HG03354 (cell line): ENCODE results near the gene KRT6A.

Source experiments
- ATAC-seq: cut with Tn5 transposase; IDR thresholded peaks from one replicate; pipeline ENCODE4 v1.9.1; 2021; ENCODE audit warnings: mild to moderate bottlenecking; ENCODE audit not compliant: unreplicated experiment, poor library complexity, severe bottlenecking

Gene KRT6A

DNA sequence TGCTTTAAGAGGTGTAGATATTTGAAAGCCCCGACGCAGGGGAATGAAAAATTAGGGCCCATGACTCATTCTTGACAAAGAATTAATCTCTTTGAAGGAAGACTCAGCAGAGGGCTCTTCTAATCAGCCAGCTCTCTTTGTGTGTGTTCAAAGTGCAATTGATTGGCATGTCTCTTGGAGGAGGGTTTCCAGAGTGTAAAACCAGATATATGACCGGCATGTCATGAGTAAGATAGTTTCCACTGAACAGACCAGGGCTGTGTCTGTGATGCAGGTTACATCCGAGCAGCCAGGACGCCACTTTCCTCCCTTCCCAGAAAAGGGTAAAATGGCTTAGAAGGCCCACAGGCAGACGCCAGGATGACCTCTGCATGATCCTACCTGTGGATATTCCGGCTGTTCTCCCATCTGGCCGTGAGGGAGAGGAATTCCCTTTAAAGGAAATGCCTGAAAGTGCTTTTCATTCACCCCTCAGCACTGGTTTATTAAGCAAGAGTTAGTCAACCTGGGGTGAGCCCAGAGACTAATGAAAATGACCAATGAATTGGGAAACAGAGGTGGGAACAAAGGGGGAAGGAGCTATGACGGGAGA is 51.6 kb downstream of the KRT6A start:
- no peak for ATAC-seq

DNA sequence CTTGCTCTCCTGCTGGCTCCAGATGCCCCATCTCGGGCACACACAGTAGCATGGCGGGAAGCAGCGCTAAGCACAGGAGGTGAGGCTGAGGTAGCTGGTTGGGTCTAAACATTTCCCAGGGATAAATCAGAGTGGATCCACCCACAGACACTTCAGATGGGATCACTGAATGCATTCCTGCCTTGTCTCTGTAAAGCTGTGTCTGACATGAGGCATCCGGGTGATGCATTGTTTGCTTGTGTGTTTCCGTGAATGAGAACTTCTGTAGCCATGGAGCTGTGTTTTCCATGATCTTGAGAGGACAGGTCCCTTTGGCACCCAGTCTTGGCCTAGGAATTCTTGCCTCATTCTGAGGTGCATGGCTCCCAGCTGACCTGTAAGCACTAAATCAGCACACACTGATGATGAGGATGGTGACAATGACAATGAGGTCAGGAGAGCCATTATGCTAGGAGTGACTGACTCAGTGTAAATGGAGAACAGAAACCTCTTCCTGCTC is 52.2 kb downstream of the KRT6A start:
- ATAC-seq = no peak

DNA sequence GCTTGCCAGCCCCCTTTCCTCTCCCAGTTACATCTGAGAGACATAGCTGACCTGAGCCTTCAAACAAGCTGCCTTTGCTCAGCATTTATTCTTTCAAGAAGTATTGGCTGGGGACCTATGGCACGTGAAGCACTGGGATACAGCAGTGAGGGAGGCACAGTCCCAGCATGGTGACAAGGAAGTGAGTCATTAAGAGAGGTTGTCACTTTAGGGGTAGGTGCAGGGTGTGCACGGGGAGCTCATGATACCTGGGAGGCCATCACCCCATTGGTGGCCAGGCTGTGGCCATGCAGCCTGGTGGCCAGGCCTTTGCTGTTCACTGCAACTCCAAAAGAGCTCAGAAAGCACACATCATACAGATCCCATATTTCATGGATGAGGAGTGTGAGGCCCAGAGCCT is 53.2 kb downstream of the KRT6A start:
- ATAC-seq = no peak

DNA sequence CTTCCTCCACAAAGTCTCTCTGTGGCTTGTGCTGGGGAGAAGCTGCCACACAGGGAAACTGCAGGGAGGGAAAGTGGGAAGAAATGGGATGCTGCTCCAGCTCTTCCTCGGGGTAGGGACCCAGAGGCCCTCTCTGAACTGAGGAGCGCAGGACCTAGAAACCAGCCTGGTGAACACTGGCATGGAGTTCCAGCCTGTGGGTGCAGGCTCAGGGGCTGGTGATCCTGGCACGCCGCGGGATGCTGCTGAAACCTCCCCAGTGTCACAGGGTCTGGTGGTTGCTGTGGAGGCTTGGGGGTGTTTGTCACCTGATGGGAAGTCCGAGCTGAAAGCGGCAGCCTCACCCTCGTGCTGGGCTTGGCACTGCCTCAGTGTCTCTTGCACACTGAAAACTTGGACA is 53.6 kb downstream of the KRT6A start:
- no peak for ATAC-seq

DNA sequence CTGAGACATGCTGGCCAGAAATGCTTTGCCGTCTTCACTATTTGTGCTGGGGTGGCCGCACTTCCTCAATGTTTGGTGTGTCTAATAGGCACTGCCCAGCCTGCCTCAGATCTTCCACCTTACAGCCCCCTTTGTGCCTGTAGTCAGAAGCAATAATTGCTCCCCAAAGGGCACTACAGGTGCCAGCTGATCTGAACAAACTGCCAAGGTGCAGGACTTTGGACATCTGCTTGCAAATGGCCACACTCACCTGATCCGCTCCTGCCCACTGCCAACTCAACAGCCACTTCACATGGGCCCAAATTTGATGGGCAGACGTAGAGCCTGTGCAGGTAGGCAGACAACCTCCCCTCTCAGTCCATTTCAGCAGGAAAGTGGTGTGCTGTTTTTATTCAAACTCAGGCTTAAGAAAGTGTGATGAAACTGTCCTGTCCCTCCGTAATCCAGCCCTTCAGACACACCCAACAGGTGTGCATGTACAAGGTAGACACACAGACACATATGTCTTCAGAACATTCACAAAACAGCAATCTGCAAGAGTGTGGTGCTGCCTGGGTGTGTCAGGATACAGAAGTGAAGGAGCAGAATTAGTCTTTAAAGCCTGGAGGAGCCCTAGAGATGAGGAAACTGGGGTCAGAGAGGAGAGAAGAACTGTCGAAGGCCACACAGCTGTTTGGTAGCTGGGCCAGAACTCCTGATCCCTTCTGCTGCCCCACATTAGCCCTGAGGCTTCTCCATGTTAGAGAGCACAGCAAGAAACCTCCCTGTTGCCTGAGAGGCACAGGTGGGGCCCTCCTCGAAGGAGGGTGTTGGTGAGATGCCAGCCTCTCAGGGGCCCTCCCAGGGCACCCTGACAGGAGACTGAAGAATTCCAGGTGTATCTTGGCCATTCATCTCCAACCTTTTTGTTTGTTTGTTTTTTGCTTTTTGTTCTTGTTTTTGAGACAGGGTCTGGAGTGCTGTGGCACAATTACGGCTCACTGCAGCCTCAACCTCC is 54.5 kb downstream of the KRT6A start:
- no peak for ATAC-seq

DNA sequence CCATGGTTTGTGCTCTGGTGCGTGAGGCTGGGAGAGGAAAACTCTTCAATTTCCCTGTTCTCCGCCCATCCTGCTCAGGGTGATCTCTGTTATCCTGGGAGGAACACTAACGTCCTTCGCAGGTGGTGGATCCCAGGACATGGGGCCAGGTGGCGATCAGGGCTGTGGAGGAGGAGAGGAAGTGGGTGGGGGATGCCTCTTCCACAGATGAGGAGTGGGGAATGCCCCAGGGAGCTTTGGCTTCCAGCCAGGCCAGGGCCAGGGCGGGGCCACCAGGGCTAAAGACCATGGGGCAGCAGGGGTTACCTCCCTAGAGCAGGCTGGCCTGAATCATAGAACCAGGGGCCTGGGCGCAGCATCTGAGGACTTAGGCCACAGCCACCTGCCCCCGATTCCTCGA is 55.5 kb downstream of the KRT6A start:
- no peak for ATAC-seq
